GM18498 (cell line): ENCODE results near the gene CSHL1.

Experiments
- ATAC-seq: cut with Tn5 transposase; IDR thresholded peaks from one replicate; pipeline ENCODE4 v1.9.1; 2021; ENCODE audit warnings: mild to moderate bottlenecking, moderate library complexity; ENCODE audit not compliant: unreplicated experiment

The CSHL1 gene

GRCh38 chr17:63911041-63911635, at the start of gene CSHL1:
Gene CSHL1, minus strand, starts transcription at chr17:63911258. Its CDS starts 62 bp downstream, at chr17:63911196.
- no peak for ATAC-seq

DNA sequence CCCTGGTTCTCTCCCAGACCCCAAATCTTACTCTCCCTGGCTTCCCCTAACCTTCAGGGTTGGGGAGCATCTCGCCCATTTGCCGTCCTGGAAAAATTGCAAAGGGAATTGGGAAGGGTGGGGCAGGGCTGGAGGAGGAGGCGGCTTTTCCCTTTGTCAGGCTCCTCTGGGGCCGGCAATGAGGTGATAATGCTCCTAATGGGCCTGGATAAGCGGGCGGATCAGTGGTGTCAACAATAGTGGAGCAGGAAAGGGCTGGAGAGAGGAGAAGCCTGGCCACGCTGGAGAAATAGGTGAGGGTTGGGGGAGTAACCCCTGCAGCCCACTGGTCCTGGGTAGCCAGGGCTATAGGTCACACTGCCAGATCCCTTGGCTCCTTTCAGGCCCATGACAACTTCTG, 49.4 kb upstream of the CSHL1 start:
- ATAC-seq, result no peak

DNA sequence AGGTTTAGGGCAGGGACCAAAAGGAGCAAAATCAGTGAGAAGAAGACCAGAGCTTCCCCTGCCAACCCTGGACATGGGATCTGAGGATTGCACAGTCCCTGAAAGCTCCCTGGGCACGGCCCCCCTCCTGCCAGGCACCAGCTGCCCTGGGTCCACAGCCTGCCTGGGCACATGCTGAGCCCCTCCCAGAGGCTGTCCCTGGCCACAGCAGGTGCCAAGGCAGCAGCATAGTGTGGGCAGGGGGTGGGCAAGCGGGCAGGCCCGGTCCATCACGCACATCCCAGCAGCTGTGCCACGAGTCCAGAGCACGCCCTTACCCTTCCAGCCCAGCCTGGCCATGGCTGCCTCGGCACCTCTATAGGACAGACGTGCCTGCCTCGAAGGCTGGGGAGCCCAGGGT, 48.9 kb upstream of the CSHL1 start:
- no peak for ATAC-seq

GRCh38 chr17:63956296-63956920, 45.4 kb upstream of the CSHL1 start:
- ATAC-seq, result no peak

DNA sequence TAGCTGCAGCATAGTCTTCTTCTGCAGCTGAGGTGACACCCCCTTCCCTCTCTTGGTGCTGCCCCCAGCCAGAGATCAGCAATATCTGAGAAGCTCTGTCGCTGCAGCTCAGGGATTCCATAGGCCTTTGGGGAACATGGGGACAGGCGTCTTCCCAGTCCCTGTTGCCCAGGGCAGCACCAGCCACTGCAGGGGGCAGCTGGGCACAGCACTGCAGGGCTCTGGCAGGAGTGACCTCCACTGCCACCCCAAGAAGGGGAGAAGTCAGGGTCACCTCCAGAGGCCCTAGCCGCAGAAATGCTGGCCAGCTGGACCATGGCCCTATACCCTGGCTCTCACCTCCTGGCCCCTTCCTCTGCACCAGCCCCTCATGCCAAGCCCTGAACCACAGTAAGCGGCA, 44.7 kb upstream of the CSHL1 start:
- ATAC-seq, result no peak

- ATAC-seq, result no peak
Measured at GRCh38 chr17:63955232-63955631, 44.2 kb upstream of the CSHL1 start.

- ATAC-seq, result peak; percentile 71
Measured at GRCh38 chr17:63954402-63955063, 43.5 kb upstream of the CSHL1 start.

GRCh38 chr17:63950940-63951907, 40.2 kb upstream of the CSHL1 start:
- ATAC-seq, result no peak

- no peak for ATAC-seq
Measured at GRCh38 chr17:63949576-63950250, 38.7 kb upstream of the CSHL1 start.

- no peak for ATAC-seq
Measured at GRCh38 chr17:63948521-63948920, 37.5 kb upstream of the CSHL1 start.

GRCh38 chr17:63947711-63948330, 36.8 kb upstream of the CSHL1 start:
- no peak for ATAC-seq

DNA sequence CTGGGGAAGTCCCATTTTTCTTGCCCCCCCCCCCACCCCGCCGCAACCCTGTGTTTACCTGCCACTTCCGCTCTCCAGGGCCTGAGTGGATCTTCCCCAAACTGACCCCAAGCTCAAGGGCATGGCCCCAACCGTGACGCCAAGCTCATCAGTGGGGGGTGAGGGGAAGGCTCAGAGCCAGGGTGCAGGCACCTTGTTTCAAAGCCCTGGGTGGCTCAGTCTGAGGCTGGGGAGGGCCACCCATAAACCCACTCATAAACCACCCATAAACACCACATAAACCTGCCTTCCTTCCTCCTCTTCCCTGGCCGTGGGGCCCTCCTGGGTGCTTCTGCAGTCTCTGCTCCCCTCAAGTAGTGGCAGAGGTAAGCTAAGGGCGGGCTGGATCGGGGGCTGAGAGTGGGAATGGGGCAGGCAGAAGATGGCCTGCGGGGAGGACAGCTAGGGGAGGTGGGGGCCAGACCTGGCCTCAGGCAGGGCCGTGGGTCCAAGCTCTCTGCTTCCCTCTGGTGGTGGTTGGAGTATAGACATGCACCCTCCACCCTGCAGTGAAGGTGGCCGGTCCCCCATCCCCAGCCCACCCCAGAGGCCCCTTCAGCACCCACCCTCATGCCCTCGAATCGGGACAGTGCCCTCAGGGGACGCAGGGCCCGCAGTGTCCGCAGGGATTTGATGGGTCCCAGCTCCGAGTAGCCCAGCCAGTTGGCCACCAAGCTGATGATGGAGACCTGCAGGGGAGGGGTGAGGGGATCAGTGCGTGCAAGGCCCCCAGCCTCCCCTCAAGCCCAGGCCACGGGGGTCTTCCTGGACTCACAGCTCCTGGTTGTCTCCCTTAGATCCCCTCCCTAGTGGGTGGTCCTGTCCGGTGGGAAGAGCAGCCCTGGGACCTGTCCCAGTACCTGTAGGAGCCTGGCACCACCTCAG, 35.6 kb upstream of the CSHL1 start:
- peak; percentile 62 for ATAC-seq

DNA sequence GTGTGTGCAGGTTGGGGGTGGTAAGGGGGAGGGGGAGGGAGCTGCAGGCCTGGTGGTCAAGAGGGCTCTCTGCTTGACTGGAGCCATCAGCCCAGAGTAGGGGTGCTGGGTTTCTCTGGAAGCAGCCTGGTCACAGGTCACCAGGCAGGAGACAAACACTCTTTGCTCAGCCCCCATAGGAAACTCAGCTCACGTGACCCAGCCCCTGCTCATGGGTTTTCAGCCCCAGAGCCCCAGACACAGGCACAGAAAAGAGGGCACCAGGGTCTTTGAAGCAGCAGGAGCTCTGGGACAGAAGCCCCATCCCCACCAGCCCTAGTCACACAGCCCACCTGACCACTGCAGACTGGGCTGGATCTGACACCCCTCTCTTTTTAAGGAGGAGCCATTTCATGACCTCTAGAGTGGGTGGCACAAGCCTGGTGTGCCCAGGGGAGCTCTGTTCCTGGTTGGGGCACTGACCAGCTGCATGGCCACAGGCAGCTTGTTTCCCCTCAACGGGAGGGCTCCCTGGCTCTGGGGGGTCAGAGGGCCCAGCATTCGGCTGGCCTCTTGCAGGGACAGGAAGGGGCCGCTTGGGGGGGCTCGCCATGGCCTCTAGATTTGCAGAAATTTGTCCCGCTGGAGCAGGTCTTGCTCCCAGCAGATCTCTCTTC, 34.9 kb upstream of the CSHL1 start:
- ATAC-seq, result no peak

DNA sequence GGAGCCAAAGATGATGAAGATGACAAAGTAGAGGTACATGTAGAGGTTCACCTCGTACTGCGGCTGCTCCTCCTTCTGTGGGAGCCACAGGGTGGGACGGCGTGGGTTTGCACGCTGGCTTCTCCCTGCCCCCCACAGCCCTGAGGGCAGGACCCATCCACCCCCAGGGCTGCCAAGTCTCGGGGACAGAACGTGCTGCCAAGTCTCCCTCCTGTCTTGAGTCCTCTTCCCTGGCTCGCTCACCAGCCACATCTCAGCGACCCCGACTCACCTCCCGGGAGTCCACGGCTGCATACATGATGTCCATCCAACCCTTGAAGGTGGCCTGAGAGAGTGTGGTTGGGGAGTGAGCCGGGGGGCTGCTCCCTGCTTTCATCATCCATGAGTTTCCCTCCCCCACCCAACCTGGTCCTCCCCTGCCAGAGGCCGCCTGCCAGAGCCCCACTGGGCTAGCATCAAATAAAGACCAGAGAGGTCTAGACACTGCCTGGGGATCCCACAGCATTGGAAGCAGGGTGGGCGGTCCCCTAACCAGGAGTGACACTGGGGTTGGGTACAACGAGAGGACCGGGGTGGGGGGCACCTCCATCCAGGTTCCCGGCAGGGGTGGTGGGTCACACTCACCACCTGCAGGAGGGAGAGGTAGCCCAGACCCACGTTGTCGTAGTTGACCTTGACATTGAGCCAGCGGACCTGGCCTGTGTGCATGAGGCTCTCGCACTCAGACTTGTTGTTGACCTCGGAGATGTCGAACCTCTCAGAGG, 33.9 kb upstream of the CSHL1 start:
- ATAC-seq, result no peak

GRCh38 chr17:63943745-63944144, 32.7 kb upstream of the CSHL1 start:
- no peak for ATAC-seq

GRCh38 chr17:63942309-63942985, 31.4 kb upstream of the CSHL1 start:
- no peak for ATAC-seq

GRCh38 chr17:63941751-63942150, 30.7 kb upstream of the CSHL1 start:
- ATAC-seq, result no peak
